CD4-positive, alpha-beta T cell treated with Interleukin-1 beta for 1 hour (primary cell): ENCODE data around the gene SPATS2L.
A peak's percentile ranks its signal among the peaks of the same experiment; 100 is the strongest.

ENCODE experiments used
- DNase-seq, 2 donors: peaks; one replicate each; pipeline ENCODE4 v3.0.0-alpha.2; 2020 to 2022

Gene SPATS2L

DNA sequence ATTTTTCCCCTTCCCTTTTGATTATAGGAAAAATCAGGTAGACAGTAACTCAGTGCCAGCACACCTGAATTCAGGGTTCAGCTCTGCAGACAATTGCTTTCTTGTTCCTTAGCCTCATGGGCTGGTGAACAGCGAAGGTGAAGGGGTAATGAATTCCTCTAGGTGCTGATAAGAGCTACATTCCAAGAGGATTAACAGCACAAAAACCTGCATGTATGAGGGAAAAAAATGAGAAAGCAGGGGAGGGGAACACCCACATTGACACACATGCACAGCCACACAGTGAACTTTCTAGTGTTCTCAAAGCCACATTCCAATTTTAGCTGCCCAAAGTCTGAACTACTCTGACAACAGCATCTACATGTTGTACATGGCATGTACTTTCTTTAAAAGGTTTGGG is 46.1 kb downstream of the SPATS2L start:
- no peak for DNase-seq

DNA sequence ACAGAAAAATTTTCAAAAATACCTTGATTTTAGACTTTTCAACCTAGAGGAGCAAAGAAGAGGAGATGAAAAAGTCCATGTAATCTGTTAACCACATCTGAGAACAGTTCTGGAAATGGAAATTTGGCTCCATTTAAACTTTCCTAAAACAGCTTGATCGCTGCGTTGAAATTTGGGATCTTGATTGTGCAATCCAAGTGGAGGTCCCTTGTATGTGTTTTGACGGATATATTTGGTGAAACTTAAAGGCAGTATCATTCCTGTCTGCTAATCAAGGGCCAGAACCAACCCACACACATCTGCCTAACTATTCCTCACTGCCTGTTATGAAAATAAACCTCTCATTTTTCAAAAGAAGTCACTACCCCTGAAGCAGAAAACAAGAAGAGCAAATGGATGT is 46.6 kb downstream of the SPATS2L start:
- no peak for DNase-seq

DNA sequence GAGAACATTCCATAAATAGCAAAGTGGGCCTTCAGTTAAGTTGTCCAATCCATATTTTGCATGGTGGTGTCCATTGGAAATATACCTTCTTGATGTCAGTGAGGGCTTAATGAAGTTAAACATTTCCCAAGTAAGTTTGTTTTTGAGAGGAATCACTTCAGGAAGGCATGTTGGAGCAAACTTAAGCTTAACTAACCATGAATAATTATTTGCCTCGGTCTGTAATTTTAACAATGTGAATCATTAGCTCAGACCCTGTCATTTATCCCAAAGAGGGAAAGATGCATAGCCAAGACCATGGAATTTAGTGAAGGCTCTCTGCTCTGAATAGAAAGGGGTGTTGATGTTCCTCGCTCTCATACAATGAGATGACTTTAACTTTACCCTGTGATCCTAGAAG is 47.4 kb downstream of the SPATS2L start:
- no peak for DNase-seq

DNA sequence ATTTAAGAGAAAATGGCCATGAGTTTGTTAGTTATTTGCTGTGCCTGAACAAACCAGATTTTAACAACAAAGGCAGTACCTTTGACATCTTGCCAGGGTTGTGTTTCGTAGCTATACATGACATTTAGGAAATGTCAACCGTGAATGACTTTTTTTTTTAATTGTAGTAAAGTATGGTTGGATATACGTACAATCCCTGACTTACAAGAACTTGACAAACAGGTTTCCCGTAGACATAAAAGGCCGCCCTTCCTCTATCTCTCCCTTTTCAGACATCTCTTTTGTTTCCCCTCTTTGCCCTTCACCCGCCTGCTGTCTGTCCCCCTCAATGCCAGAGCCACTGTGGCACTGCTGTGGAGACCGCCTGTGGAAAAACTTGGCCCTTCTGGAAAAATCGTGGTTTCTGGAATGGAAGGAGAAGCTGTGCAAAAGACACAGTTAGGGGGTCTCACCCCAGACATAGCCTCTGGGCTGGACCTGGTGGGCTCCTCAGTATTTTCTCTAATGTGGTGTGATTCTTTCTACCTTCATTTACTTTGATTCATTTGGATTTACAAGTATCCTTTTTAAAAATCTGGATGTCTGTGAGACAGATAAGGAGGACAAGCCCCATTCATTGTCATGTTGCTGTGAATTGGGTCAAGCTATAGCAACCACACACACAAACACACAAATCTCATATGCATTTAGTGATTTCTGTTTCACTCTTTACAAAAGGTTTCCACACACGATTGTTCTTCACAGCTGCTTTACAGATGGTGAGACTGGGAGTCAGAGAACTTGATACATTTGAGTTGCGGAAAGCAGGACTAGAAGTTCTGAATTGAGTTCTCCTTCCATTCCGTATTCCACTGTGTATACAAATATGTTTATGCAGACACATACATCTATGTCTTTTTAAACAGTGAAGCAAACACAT is 48.6 kb downstream of the SPATS2L start:
- DNase-seq = no peak

DNA sequence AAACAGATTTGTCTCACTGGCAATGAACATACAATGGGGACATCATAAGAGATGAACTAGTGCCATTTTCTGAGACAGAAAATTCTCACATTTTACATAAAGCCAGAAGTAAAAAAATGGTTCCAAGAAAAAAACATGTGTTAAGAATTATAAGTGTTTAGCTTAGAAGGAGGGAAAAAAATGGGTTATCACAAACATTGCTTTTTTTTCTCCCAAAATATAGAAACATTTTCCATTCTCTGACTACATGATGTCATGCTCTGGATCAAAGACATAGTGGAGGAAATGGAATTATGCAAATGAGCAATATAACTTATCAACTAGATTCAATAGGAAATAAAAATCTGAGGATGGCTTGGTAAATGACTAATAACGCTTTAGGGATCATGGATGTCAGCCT is 49.8 kb downstream of the SPATS2L start:
- DNase-seq = no peak

DNA sequence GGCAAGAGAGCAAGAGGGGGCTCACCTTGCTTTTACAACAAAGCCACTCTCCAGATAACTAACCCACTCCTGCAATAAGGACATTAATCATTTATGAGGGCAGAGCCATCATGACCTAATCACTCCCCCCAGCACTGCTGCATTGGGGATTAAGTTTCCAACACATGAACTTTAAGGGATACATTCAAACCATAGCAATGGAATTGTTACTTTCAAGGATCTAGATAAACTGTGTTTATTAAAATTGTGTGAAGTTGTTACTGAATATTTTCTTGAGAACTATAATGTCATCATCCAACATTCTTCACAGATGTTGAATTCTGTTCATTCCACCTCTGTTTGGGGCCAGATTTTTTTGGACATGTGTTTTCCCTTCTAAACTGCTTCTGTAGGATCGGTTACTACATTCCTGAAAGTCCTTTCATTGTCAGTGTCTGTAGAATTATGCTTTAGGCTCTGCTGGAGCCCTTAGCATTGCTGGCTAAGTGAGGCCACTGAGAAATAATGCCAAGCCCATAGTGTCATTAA is 50.4 kb downstream of the SPATS2L start:
- no peak for DNase-seq

DNA sequence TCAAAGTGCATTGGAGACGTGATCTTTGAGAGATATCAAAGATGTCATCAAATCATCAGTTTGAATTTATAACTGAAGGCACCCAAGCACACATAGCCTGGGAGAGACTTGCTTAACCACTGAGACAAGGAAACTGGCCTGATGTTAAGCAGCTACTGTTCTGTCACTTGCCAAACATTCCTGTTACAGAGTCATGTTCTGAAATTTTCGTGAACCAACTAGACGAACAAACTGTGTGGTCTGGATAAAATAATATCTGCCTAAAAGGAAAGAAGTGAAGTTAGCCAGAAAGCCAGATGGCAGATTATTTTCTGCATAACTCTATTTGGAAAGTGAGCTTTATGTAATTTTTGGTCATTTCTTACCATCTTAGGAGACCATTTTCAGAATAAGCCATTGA is 51.4 kb downstream of the SPATS2L start:
- DNase-seq = no peak

DNA sequence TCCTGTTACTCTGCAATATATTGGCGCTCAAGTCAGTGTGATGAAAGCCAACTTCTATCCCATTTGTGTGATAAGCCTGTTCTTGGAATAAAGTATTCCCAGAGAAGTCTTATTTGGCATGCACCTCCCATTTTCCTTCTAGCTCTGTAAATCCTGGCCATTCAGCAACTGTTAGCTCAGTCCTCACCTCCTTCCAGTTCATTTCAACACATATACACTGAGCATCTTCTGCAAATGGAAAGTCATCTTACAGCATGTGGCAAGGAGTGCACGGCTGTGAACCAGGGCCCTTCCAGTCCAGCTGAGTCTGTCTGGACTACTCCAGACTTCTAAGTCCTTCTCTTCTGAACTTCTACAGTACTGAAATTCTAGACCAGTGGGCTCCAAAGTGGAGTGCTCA is 53.1 kb downstream of the SPATS2L start:
- DNase-seq = no peak

DNA sequence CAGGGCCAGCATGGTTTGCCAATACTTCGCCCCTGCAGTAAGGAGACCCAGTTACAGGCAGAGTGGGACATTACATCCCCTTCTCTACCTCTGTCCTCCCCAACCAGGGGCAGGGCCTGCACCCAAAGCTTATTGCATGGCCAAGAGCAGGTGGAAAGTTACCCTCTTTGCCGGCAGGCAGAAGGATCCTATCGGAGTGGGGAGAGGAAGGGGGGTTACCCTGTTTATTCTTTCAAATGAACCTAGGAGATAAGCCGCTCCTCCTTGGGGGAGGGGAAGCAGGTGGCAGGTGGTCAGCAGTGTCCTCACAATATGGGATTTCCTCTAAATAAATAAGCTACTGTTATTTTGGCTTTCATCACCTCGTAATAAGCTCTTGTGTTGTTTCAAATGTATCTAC is 53.9 kb downstream of the SPATS2L start:
- DNase-seq = no peak

DNA sequence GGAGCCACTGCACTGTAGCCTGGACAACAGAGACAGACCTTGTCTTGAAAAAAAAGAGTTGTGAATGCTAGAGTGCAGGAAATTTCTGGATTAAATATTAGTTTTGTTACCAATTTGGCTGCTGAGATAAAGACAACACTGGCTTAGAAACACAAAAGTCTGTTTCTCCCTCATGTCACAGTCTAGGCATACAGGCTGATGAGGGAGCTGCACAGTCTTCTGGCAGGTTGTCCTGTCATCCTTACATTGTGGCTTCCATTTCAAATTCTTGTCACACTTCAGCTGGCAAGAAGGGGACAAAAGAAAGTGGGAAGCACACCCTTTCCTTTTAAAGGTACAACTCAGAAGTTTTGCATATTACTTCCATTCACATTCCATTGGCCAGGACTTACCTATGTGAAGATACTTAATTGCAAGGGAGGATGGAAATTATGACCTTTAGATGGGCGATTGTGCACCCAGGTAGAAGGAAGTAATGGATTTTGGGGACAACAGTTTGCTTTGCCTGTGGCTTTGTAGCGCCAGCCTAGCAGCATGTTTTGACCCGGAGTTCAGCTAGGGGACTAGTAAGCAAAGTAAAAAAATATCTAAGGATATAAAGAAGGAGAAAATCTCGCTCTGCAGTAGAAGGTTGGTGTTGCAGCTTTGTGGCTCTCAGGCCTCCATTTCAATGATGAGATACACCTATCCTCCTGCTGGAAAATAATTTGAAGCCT is 55.9 kb downstream of the SPATS2L start:
- no peak for DNase-seq

DNA sequence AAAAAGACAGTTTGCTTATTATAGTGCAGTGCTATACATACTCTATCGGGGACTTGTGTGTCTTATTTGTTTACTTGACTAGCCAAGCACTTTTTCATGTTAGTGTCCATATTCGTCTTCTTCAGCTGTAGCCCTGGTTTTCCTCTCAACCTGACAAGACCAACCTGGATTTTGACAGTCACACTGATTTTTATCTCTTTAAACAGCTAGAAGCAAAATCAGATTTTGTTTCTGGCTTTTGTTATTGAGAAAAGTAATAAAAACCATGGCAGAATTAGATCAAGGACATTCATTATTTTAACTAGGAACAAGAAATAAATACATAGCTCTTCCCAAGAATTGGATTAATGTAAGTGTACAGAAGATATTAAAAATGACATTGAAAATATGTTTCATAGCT is 56.8 kb downstream of the SPATS2L start:
- no peak for DNase-seq

DNA sequence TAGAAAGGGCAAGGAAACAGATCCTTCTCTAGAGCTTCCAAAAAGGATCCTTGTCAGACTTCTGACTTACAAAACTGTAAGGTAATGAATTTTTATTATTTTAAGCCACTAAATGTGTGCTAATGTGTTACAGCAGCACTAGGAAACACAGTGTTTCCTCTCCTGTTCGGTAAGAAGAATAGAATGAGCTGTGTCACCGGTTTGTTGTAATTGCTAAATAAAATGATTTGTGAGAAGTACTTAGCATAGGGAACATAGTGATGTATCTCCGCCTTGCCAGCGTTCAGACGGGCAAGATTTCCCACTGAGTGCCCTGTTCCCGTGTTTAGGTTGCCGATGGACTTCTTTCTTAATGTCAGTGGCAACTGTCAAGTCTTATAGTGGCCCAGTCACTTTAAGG is 57.6 kb downstream of the SPATS2L start:
- no peak for DNase-seq

DNA sequence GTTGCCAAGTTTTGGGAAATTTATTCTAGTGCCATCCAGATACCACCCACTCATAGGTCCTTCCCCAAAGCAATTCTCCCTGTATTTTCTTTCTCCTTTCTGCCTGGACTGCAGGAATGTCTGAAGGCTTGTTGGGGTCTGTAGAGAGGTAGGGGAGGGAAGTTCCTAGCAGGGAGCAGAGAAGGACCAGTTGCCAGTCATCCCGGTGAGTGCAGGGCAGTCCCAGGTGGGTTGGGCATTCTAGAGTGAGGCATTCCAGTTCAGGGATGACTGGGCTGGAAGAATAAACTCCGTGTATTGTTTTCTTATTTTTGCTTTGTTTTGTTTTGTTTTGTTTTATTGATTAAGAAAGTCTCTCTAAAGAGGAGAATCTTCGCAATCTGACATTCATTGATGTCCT is 58.1 kb downstream of the SPATS2L start:
- DNase-seq = no peak

DNA sequence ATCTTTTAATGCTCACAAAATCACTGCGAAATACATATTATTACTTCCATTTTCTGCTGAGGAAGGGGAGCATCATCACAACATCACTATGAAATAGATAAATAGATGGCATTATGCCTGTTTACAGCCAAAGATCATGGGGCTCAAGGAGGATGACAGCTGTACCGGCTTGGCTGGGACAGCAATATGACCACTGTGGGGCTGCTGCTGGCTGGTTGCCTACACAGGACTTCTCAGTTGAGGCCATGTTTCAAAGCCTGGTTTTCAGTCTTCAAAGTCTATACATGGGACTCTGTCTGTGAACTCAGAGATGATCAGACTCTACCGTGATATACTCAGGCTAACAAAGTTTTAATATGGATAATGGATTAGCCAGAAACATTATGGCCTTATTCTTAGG is 58.7 kb downstream of the SPATS2L start:
- DNase-seq = no peak

DNA sequence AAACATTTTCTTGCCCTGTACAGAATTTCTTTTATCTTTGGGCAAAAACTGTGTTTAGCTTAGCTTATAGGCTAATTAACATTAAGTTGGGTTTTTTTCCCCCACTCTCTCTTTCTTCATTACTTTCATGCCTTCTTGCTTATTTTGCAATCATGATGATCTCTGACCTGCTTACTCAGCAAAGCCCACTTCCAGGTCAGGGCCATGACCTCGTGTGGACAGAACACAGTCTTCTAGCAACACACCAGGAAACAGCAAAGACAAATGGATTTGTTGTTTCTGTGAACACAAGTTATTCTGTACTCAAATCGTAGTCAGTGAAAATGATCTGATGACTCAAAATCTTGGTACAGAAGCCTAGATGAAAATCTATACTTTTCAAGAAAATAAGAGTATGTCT is 60.7 kb downstream of the SPATS2L start:
- DNase-seq = no peak

DNA sequence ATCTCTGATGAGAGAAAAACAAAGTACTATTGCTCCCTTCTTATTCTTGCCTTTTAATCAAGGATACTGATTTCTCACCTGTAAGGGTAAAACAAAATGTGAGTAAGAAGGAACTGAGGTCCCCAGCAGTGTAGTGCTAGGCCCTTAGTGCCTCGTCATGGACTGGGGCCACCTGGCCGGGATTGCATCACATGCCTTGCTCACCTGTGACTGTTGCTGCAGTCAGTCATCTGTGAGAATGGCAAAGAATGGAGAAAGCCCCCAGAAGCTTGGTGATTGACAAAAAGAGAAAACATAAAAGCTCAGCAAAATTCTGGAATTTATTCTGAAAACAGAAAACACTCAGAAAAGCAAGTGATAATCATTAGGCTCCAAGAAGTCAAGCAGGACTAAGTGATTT is 63.4 kb downstream of the SPATS2L start:
- no peak for DNase-seq

DNA sequence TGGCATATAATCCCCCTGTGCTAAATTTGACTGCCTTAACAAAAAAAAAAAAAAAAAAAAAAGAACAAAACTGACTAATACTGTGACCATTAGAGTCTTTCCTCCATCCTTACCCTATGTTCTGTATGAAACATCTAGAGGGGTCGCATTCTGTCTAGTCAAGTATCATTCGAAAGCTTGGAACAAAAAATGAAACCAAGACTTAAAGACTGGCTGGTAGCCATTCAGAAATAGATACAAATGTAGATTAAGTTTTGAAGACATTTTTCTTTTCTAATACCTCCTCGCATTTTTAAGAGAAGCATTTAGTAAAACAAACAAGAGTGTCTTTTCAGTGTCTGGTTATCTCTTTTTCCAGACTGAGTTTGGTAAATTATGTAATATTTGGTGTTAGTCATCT is 66.7 kb downstream of the SPATS2L start:
- DNase-seq = no peak

DNA sequence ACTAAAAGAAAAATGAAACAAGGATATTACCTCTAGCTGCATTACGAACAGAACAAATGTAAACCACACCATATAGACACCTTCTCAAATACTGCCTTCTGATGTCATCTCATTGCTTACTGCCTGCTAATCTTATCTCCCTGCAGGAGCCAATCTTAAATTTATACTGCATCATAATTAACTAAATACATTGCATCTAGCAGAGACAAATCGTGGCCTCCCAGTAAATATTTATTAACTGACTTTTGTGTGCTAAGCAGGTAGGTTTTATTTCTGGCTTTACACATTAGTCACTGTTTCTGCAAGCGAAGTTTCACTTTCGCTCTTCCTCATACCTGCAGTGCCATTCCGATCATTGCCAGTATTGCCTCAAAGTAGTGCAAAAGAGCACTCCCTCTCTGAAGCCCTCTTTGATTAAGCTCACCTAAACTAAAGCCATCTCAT is 67.5 kb downstream of the SPATS2L start:
- DNase-seq = peak; percentile 13 to 61

DNA sequence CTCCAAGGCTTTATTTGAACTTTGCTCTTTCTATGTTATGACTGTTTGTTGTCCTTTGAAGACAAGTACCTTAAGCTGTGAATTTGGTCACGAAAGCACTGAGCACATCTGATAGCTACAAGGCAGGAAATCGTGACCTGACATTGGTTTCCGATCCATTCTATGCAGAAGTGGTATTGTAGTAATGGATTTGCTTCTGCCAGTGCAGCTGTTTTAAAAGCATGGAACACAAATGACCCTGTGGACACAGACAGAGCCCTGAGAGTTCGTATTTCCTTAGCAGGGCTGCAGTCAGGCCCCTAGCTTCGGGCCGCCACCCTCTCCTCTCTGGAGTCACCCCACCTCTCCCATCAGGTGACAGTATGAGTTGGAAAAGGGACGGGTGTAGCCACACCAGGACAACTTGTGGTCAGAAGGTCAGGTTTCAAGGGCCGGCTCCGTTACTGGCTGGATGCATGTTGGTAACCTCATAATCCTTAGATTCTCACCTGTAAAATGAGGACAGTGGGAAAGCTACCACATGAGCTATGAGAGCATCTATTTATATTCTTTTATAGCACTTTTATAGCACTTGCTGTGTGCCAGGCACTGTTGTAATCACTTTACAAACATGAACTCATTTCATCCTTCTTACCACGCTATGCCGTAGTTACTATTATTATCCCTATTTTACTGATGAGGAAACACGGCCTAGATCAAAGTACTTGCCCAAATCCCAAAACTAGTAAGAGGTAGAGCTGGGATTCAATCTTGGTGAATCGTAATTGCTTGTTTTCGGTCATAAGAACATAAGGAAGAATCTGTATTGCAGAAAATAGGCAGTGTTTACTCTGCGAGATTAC is 70.2 kb downstream of the SPATS2L start:
- peak in 1 of 2 donors; percentile 22 for DNase-seq

DNA sequence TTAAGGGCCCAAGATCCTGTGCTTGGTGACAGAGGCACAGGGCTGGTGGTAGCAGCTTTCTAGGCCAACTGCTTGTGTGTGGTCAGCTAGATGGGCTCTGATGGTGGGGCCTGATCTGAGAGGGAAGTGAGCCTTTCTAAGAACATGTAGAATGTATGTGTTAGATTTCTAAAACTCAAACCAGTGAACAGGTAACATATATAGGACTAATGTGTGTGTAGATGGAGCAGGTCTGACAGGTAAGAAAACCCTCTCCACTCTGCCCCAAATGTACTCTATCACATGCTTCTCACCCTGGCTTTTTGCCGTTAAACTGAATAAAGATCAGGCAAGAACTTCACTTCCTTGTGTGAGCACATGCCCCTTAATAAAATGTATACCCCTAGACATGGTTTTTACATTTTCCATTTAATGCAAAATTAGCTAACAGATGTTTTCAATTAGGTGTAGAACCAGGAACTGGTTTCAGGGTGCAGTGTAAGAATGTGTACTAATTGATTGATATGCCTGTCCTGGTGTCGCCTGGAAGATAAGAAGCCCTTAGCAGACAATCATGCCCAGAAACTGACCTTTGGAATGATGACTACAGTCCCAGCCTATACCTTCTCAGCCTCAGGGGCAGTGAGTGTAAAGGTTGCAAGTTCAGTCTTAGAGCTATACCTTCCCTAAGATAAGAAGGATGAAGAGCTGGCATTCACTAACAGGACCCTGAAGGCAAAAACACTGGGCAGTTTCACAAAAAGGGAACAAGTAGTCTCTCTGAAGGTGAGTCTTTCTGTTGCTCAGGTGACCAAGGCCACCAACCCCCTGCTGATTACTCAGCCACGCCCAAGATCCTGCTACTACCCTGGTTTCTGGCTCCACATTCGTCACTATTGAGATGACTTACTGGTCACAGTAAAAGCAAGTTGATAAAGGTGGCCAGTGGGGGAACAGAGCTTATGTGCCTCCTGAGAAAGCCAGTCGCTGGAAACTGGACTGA is 71.2 kb downstream of the SPATS2L start:
- no peak for DNase-seq

DNA sequence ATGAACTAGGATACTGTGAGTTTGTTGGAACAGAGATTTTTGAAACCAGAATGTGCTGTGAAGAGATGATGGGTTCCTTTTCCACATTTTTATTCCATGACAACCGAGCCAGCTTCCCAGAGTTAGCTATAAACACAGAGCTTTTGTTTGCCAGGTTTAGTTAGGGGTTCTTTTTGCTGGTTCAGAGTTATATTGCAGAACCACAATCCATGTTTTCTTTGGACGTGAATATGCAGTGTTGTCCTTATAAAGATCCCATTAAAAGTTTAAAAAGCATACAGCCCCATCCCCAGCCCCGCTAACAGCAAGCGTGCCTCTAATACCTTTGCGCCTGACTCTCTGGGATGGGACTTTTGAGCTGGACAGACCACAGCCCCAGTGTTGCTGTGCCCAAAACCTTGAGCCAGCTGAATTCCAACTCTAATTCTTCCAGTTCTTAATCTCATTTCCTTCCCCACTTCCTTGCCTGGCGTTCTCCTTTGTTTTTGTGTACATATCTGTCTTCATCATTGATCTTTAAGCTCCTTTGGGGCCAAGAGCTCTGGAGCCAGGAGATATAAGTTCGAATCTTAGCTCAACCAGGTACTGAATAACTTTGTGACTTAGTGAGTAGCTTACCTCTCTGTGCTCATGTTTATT is 72.3 kb downstream of the SPATS2L start:
- DNase-seq = no peak
